ENCODE data around the gene MAP2K6.

The MAP2K6 gene

GRCh38 chr17:69588316-69588715 is 173.8 kb downstream of the MAP2K6 start:
- DNase-seq = no peak

- no peak for DNase-seq
Observed at GRCh38 chr17:69588827-69589239, 174.3 kb downstream of the MAP2K6 start.

GRCh38 chr17:69590671-69591070 is 176.2 kb downstream of the MAP2K6 start:
- no peak for DNase-seq

- no peak for DNase-seq
Observed at GRCh38 chr17:69592692-69593350, 178.3 kb downstream of the MAP2K6 start.

GRCh38 chr17:69593351-69593715 is 178.8 kb downstream of the MAP2K6 start:
- no peak for DNase-seq

GRCh38 chr17:69593716-69594115 is 179.2 kb downstream of the MAP2K6 start:
- no peak for DNase-seq

- DNase-seq = no peak
Observed at GRCh38 chr17:69594641-69595040, 180.1 kb downstream of the MAP2K6 start.

- DNase-seq = no peak
Observed at GRCh38 chr17:69596141-69596540, 181.6 kb downstream of the MAP2K6 start.

- no peak for DNase-seq
Observed at GRCh38 chr17:69597898-69598692, 183.6 kb downstream of the MAP2K6 start.

GRCh38 chr17:69602972-69603371 is 188.5 kb downstream of the MAP2K6 start:
- DNase-seq = no peak

All from activated CD4-positive, alpha-beta T cell treated with anti-CD3 and anti-CD28 coated beads for 1 hour (primary cell).